SU-DHL-6 (cell line): Measurements from ENCODE around the gene FAAH2.

ENCODE experiments used
- CTCF ChIP-seq: fragments of 200-600 bp; sonication (generic); IDR thresholded peaks from one replicate; pipeline ENCODE4 v1.5.1; 2017; ENCODE audit warnings: antibody characterized with exemption, mild to moderate bottlenecking, low read length, moderate library complexity; ENCODE audit not compliant: insufficient read depth, poor library complexity, severe bottlenecking
- EZH2phosphoT487 ChIP-seq: fragments of 200-600 bp; sonication (generic), shearing (Covaris generic); conservative IDR thresholded peaks from 2 replicates; pipeline ENCODE4 v1.6.1; 2018; ENCODE audit warnings: mild to moderate bottlenecking, antibody characterized with exemption, low read length, moderate library complexity, mixed read lengths

GRCh38 chrX:57241967-57242366, 44.5 kb upstream of the FAAH2 start:
- TF ChIP-seq CTCF = no peak
- TF ChIP-seq EZH2phosphoT487 = no peak
